ENCODE results near the gene CLCN6.

The CLCN6 gene

GRCh38 chr1:11805422-11806306 is at the start of gene CLCN6, which contains the start of gene MTHFR:
Gene CLCN6 (plus strand): TSS chr1:11806191. CDS start chr1:11806263, 72 bp downstream.
Gene MTHFR (minus strand): TSS chr1:11805964. CDS start chr1:11803116, 2,848 bp downstream.
- H3K4me3 ChIP-seq, result peak within 1 kb of the TSS; percentile 45 to 97 (median 64)
- peak within 1 kb of the TSS; percentile 78 to 99 (median 95) for H3K27ac ChIP-seq

- Histone ChIP-seq H3K27ac (no peak overlapping the region), H3K4me3 (no peak overlapping the region)
Observed at GRCh38 chr1:11757047-11757446, 48.9 kb upstream of the CLCN6 start.

GRCh38 chr1:11759791-11760190 is 46.2 kb upstream of the CLCN6 start:
- Histone ChIP-seq H3K4me3 (no peak overlapping the region), H3K27ac (no peak overlapping the region)

- no peak overlapping the region for H3K27ac ChIP-seq
- no peak overlapping the region for H3K4me3 ChIP-seq
Observed at GRCh38 chr1:11761285-11761684, 44.7 kb upstream of the CLCN6 start.

- H3K4me3 ChIP-seq, result no peak within 1 kb of the TSS
- no peak within 1 kb of the TSS for H3K27ac ChIP-seq
Observed at GRCh38 chr1:11761988-11762406, 44.0 kb upstream of the CLCN6 start, which contains the start of gene C1orf167. Gene C1orf167 (plus strand): TSS chr1:11762193. CDS start chr1:11764401, 2,208 bp downstream.

GRCh38 chr1:11764115-11764514 is 41.9 kb upstream of the CLCN6 start:
- Histone ChIP-seq H3K4me3 (no peak overlapping the region), H3K27ac (no peak overlapping the region)

GRCh38 chr1:11764519-11764918 is 41.5 kb upstream of the CLCN6 start:
- Histone ChIP-seq H3K4me3 (no peak overlapping the region), H3K27ac (no peak overlapping the region)

- no peak overlapping the region for H3K4me3 ChIP-seq
- no peak overlapping the region for H3K27ac ChIP-seq
Observed at GRCh38 chr1:11765661-11766428, 40.1 kb upstream of the CLCN6 start.

- H3K4me3 ChIP-seq, result no peak overlapping the region
- no peak overlapping the region for H3K27ac ChIP-seq
Observed at GRCh38 chr1:11766429-11766776, 39.6 kb upstream of the CLCN6 start.

- Histone ChIP-seq H3K4me3 (no peak overlapping the region), H3K27ac (no peak overlapping the region)
Observed at GRCh38 chr1:11767922-11768704, 37.9 kb upstream of the CLCN6 start.

- Histone ChIP-seq H3K4me3 (no peak overlapping the region), H3K27ac (no peak overlapping the region)
Observed at GRCh38 chr1:11768821-11769220, 37.2 kb upstream of the CLCN6 start.

GRCh38 chr1:11769274-11769673 is 36.7 kb upstream of the CLCN6 start:
- Histone ChIP-seq H3K27ac (no peak overlapping the region), H3K4me3 (no peak overlapping the region)

GRCh38 chr1:11770011-11770410 is 36.0 kb upstream of the CLCN6 start:
- Histone ChIP-seq H3K4me3 (no peak overlapping the region), H3K27ac (no peak overlapping the region)

- Histone ChIP-seq H3K27ac (no peak overlapping the region), H3K4me3 (no peak overlapping the region)
Observed at GRCh38 chr1:11771481-11772043, 34.4 kb upstream of the CLCN6 start.

GRCh38 chr1:11772458-11772857 is 33.5 kb upstream of the CLCN6 start:
- Histone ChIP-seq H3K27ac (no peak overlapping the region), H3K4me3 (no peak overlapping the region)

GRCh38 chr1:11774753-11775152 is 31.2 kb upstream of the CLCN6 start:
- no peak overlapping the region for H3K4me3 ChIP-seq
- H3K27ac ChIP-seq, result no peak overlapping the region

GRCh38 chr1:11777658-11778322 is 28.2 kb upstream of the CLCN6 start:
- H3K4me3 ChIP-seq, result no peak overlapping the region
- H3K27ac ChIP-seq, result no peak overlapping the region

- Histone ChIP-seq H3K27ac (no peak overlapping the region), H3K4me3 (no peak overlapping the region)
Observed at GRCh38 chr1:11778336-11778735, 27.7 kb upstream of the CLCN6 start.
